Breast epithelium (tissue), 4 donors: ENCODE results near the gene NT5C2. TPM values are rescaled to one million over a fixed set of nuclear protein-coding genes. Genes with fewer than 3 reads are reported as not detected.

Experiments used
- DNase-seq, 2 donors: peaks; one replicate each; pipeline ENCODE4 v3.0.0-alpha.2; 2019; ENCODE audit warnings: low spot score in 2 of 2
- H3K27ac ChIP-seq, 2 donors: fragments of 200-600 bp; sonication (generic) in 1 of 2; one replicate each; pipeline ENCODE4 v1.5.1; 2016 to 2019; ENCODE audit warnings: mild to moderate bottlenecking in 1 of 2
- H3K27me3 ChIP-seq, 2 donors: fragments of 200-600 bp; sonication (generic) in 1 of 2; one replicate each; pipeline versions ENCODE4 v1.5.1 to v1.6.0; 2017 to 2019; ENCODE audit warnings: control low read depth in 1 of 2, mild to moderate bottlenecking in 1 of 2
- H3K36me3 ChIP-seq: fragments of 200-600 bp; one replicate; pipeline ENCODE4 v1.5.1; 2019
- H3K4me1 ChIP-seq, 2 donors: fragments of 200-600 bp; sonication (generic); one replicate each; pipeline ENCODE4 v1.5.1; 2016 to 2019; ENCODE audit warnings: control low read depth in 1 of 2
- H3K4me3 ChIP-seq, 3 donors: fragments of 200-600 bp; sonication (generic); 1 replicate in 2 of 3; 2 replicates in 1 of 3; pipeline ENCODE4 v1.5.1; 2016 to 2019; ENCODE audit warnings: mild to moderate bottlenecking in 3 of 3, moderate library complexity in 2 of 3
- H3K9me3 ChIP-seq, 2 donors: fragments of 200-600 bp; sonication (generic) in 1 of 2; one replicate each; pipeline ENCODE4 v1.5.1; 2016 to 2019; ENCODE audit warnings: control low read depth in 1 of 2
- CTCF ChIP-seq, 3 donors: fragments of 450-650 bp; IDR thresholded peaks; one replicate each; pipeline ENCODE4 v1.5.1; 2016 to 2017; ENCODE audit warnings: antibody characterized with exemption in 3 of 3, mild to moderate bottlenecking in 3 of 3, moderate library complexity in 3 of 3
- POLR2A ChIP-seq: fragments of 450-650 bp; IDR thresholded peaks from one replicate; pipeline ENCODE4 v1.6.1; 2016; ENCODE audit warnings: antibody characterized with exemption, mild to moderate bottlenecking, moderate library complexity
- POLR2AphosphoS5 ChIP-seq, 3 donors: sonication (generic); formaldehyde crosslinking; IDR thresholded peaks; one replicate each; pipeline ENCODE4 v1.6.1; 2017; ENCODE audit warnings: antibody characterized with exemption in 3 of 3
- intact Hi-C: fragments of 100-400 bp; cut with DNase I; formaldehyde crosslinking; loops from one replicate; pipeline ENCODE4 v1.15.1; 2023; ENCODE audit warnings: low total_unique reads
- total RNA-seq, 3 donors: library from RNA; depleted of rRNA; stranded (reverse); fragments of >200 nt; gene quantifications; one replicate each; pipeline ENCODE4 v1.1.0, GENCODE V29; 2016

NT5C2 gene
- total RNA-seq, 3 donors from 2014 or later, result 52.8 to 122 (median 73.1) TPM

GRCh38 chr10:103125323-103126267 lies 67.5 kb downstream of the NT5C2 start:
- Histone ChIP-seq H3K36me3 (no peaks in the 10 kb centered on the region), H3K9me3 (no peaks in the 10 kb centered on the region), H3K4me3 (no peak overlapping the region), H3K27me3 (no peaks in the 10 kb centered on the region), H3K4me1 (peaks cover 0 to 9% of the 10 kb centered on the region in 2 donors), H3K27ac (no peak overlapping the region)
- TF ChIP-seq CTCF (IDR thresholded peaks at IDR 0.05), result no peak
- intact Hi-C loops, result no loop called here
- DNase-seq, result no peak

- intact Hi-C loops, result no loop called here
- H3K4me3 ChIP-seq, result no peak overlapping the region
- TF ChIP-seq POLR2A, result no peak
- no peak for TF ChIP-seq CTCF (IDR thresholded peaks at IDR 0.05)
- no peak for TF ChIP-seq POLR2AphosphoS5 (IDR thresholded peaks at IDR 0.05)
- no peak overlapping the region for H3K27ac ChIP-seq
- H3K9me3 ChIP-seq, result no peaks in the 10 kb centered on the region
- DNase-seq, result no peak
- no peaks in the 10 kb centered on the region for H3K27me3 ChIP-seq
- H3K4me1 ChIP-seq, result peaks cover 0 to 9% of the 10 kb centered on the region in 2 donors
- no peaks in the 10 kb centered on the region for H3K36me3 ChIP-seq
Observed at GRCh38 chr10:103124420-103125096, 68.5 kb downstream of the NT5C2 start.

- no peak for TF ChIP-seq CTCF (IDR thresholded peaks at IDR 0.05)
- no peak for TF ChIP-seq POLR2A
- TF ChIP-seq POLR2AphosphoS5 (IDR thresholded peaks at IDR 0.05), result no peak
- H3K27me3 ChIP-seq, result no peaks in the 10 kb centered on the region
- H3K9me3 ChIP-seq, result no peaks in the 10 kb centered on the region
- intact Hi-C loops, result no loop called here
- no peak for DNase-seq
- peaks cover 0 to 9% of the 10 kb centered on the region in 2 donors for H3K4me1 ChIP-seq
- H3K36me3 ChIP-seq, result no peaks in the 10 kb centered on the region
- no peak overlapping the region for H3K27ac ChIP-seq
- H3K4me3 ChIP-seq, result no peak overlapping the region
Observed at GRCh38 chr10:103123282-103124024, 69.6 kb downstream of the NT5C2 start.

GRCh38 chr10:103120977-103121735 lies 71.9 kb downstream of the NT5C2 start:
- peak overlapping the region in 1 of 2 donors; percentile 70 for H3K27ac ChIP-seq
- H3K36me3 ChIP-seq, result no peaks in the 10 kb centered on the region
- H3K4me1 ChIP-seq, result peaks cover 0 to 9% of the 10 kb centered on the region in 2 donors
- H3K27me3 ChIP-seq, result no peaks in the 10 kb centered on the region
- H3K9me3 ChIP-seq, result no peaks in the 10 kb centered on the region
- H3K4me3 ChIP-seq, result no peak overlapping the region
- TF ChIP-seq POLR2AphosphoS5 (IDR thresholded peaks at IDR 0.05) (no peak), CTCF (IDR thresholded peaks at IDR 0.05) (no peak)
- no peak for DNase-seq
- intact Hi-C loops, result no loop called here
